Smooth muscle cell (in vitro differentiated cells): ENCODE data around the gene LRRC7. TPM values are rescaled to one million over a fixed set of nuclear protein-coding genes. Genes with fewer than 3 reads are reported as not detected.
"Not testable (repeated sequence)": the region's sequence is repeated elsewhere in the genome, so short reads cannot be mapped to it uniquely, and the experiment has no call there.

ENCODE experiments used
- DNase-seq: peaks from one replicate; lab custom pipeline; 2025; ENCODE audit not compliant: unreplicated experiment; lab: John Stamatoyannopoulos, UW
- H2AFZ ChIP-seq: fragments of 200-600 bp; sonication (generic); 2 replicates; pipeline ENCODE4 v1.6.0; 2016; ENCODE audit warnings: antibody characterized with exemption, low read depth, mild to moderate bottlenecking
- H3F3A ChIP-seq: fragments of 200-600 bp; sonication (generic); 2 replicates; pipeline ENCODE4 v1.6.0; 2017; ENCODE audit warnings: antibody characterized with exemption, low read depth
- H3K27ac ChIP-seq: fragments of 200-600 bp; sonication (generic); 2 replicates; pipeline ENCODE4 v1.5.1; 2016; ENCODE audit warnings: low read depth, mild to moderate bottlenecking
- H3K27me3 ChIP-seq: fragments of 200-600 bp; sonication (generic); 2 replicates; pipeline ENCODE4 v1.6.1; 2016; ENCODE audit warnings: low read depth, mild to moderate bottlenecking
- H3K36me3 ChIP-seq: fragments of 200-600 bp; sonication (generic); 2 replicates; pipeline ENCODE4 v1.5.1; 2016; ENCODE audit warnings: low read depth
- H3K4me1 ChIP-seq: fragments of 200-600 bp; sonication (generic); 2 replicates; pipeline ENCODE4 v1.5.1; 2016; ENCODE audit warnings: low read depth
- H3K4me2 ChIP-seq: fragments of 200-600 bp; sonication (generic); 2 replicates; pipeline ENCODE4 v1.6.0; 2016; ENCODE audit warnings: mild to moderate bottlenecking
- H3K4me3 ChIP-seq: fragments of 200-600 bp; sonication (generic); 2 replicates; pipeline ENCODE4 v1.5.1; 2016; ENCODE audit warnings: mild to moderate bottlenecking
- H3K79me2 ChIP-seq: fragments of 200-600 bp; sonication (generic); 2 replicates; pipeline ENCODE4 v1.6.0; 2016; ENCODE audit warnings: low read depth, mild to moderate bottlenecking
- H3K9ac ChIP-seq: fragments of 200-600 bp; sonication (generic); 2 replicates; pipeline ENCODE4 v1.6.0; 2016; ENCODE audit warnings: low read depth
- H3K9me3 ChIP-seq: fragments of 200-600 bp; sonication (generic); replicated peaks from 2 replicates; pipeline ENCODE4 v1.5.1; 2016; ENCODE audit warnings: low read depth
- H4K20me1 ChIP-seq: fragments of 200-600 bp; sonication (generic); 2 replicates; pipeline ENCODE4 v1.6.0; 2016; ENCODE audit warnings: low read depth
- CTCF ChIP-seq: fragments of 200-600 bp; sonication (generic); IDR thresholded peaks from 2 replicates; pipeline ENCODE4 v1.5.1; 2017; ENCODE audit warnings: borderline replicate concordance, mild to moderate bottlenecking, antibody characterized with exemption; ENCODE audit not compliant: insufficient read depth, poor library complexity, severe bottlenecking
- WGBS: methylation state at CpG from one replicate; pipeline ENCODE4 v1.1.7; 2016; ENCODE audit warnings: low lambda C conversion rate; 5-methylcytosine and 5-hydroxymethylcytosine counted together
- polyA plus RNA-seq: library from polyadenylated mRNA; unstranded; fragments of >200 nt; fragmentation: Nextera tagmentation; extraction: Ambion mirVana; gene quantifications from 2 replicates; pipeline ENCODE4 v1.2.1, GENCODE V29; 2016
- total RNA-seq: library from RNA; depleted of rRNA; stranded (reverse); fragments of >200 nt; gene quantifications from 2 replicates; pipeline ENCODE4 v1.2.3, GENCODE V29; 2014

The LRRC7 gene
- total and polyA plus RNA-seq, 2 experiments from 2014 or later, result 0.04 to 0.06 TPM

GRCh38 chr1:69921486-69921885 lies 353.8 kb downstream of the LRRC7 start:
- Histone ChIP-seq H3K27me3 (no peaks in the 10 kb centered on the region), H3K79me2 (no peaks in the 10 kb centered on the region)

DNA sequence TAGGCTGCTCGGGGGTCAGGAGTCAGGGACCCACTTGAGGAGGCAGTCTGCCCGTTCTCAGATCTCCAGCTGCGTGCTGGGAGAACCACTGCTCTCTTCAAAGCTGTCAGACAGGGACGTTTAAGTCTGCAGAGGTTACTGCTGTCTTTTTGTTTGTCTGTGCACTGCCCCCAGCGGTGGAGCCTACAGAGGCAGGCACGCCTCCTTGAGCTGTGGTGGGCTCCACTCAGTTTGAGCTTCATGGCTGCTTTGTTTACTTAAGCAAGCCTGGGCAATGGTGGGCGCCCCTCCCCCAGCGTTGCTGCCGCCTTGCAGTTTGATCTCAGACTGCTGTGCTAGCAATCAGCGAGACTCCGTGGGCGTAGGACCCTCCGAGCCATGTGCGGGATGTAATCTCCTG lies 360.5 kb downstream of the LRRC7 start:
- DNase-seq, H3F3A ChIP-seq, H3K4me1 ChIP-seq, H3K9ac ChIP-seq, H3K27me3 ChIP-seq, H2AFZ ChIP-seq, H3K9me3 ChIP-seq, H3K36me3 ChIP-seq, H3K4me2 ChIP-seq, H3K79me2 ChIP-seq, H4K20me1 ChIP-seq, H3K4me3 ChIP-seq, H3K27ac ChIP-seq: not testable (repeated sequence)
- 94% methylated on average over 14 of the region's 14 CpGs for WGBS

More at GRCh38 chr1:69921486-69921885, 353.8 kb downstream of the LRRC7 start:
- H2AFZ ChIP-seq, result no peak overlapping the region
- no peak overlapping the region for H3K4me3 ChIP-seq
- H3K4me2 ChIP-seq, result no peak overlapping the region
- no peaks in the 10 kb centered on the region for H3K36me3 ChIP-seq
- no peaks in the 10 kb centered on the region for H3F3A ChIP-seq
- DNase-seq, result no peak
- H3K9me3 ChIP-seq, result no peaks in the 10 kb centered on the region
- no peaks in the 10 kb centered on the region for H3K4me1 ChIP-seq
- no peak overlapping the region for H3K9ac ChIP-seq
- TF ChIP-seq CTCF, result no peak
- no peaks in the 10 kb centered on the region for H4K20me1 ChIP-seq
- no peak overlapping the region for H3K27ac ChIP-seq

GRCh38 chr1:69929308-69930057 lies 361.8 kb downstream of the LRRC7 start:
- DNase-seq, result no peak
- no peaks in the 10 kb centered on the region for H3K27me3 ChIP-seq
- 94% methylated on average over 2 of the region's 2 CpGs for WGBS

DNA sequence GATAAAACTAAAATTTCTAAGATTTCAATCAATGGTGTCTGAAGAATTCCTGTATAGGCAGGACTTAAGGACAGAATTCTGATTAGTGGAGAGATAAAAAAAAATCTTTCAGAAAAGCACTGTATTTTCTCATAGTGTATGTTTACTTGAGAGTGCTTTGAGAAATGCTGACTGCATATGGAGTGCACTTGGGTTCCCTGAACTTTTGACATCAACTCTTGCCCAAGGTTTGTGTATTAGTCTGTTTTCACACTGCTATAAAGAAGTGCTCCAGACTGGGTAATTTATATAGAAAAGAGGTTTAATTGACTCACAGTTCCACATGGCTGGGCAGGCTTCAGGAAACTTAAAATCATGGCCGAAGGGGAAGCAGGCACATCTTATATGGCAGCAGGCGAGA lies 362.7 kb downstream of the LRRC7 start:
- Histone ChIP-seq H2AFZ (no peak overlapping the region), H3K4me2 (no peak overlapping the region), H3K9me3 (no peaks in the 10 kb centered on the region), H3K27me3 (no peaks in the 10 kb centered on the region), H3K4me3 (no peak overlapping the region), H3K4me1 (no peaks in the 10 kb centered on the region), H3K9ac (no peak overlapping the region), H3K36me3 (no peaks in the 10 kb centered on the region), H3F3A (no peaks in the 10 kb centered on the region), H4K20me1 (no peaks in the 10 kb centered on the region), H3K79me2 (no peaks in the 10 kb centered on the region), H3K27ac (no peak overlapping the region)
- TF ChIP-seq CTCF, result no peak
- WGBS, result 96% methylated on average over 2 of the region's 2 CpGs
- DNase-seq, result no peak

More at GRCh38 chr1:69929308-69930057, 361.8 kb downstream of the LRRC7 start:
- H4K20me1 ChIP-seq, result no peaks in the 10 kb centered on the region
- no peaks in the 10 kb centered on the region for H3F3A ChIP-seq
- H3K36me3 ChIP-seq, result no peaks in the 10 kb centered on the region
- TF ChIP-seq CTCF, result no peak
- no peaks in the 10 kb centered on the region for H3K9me3 ChIP-seq
- no peak overlapping the region for H3K4me3 ChIP-seq
- H2AFZ ChIP-seq, result no peak overlapping the region
- no peaks in the 10 kb centered on the region for H3K4me1 ChIP-seq
- no peak overlapping the region for H3K4me2 ChIP-seq
- no peaks in the 10 kb centered on the region for H3K79me2 ChIP-seq
- no peak overlapping the region for H3K27ac ChIP-seq
- no peak overlapping the region for H3K9ac ChIP-seq
